NCI-H187 (cell line): Measurements from ENCODE around the gene FKBP2.

Experiments
- DNase-seq, 2 experiments: peaks; one replicate each; lab custom pipeline; 2025; lab: John Stamatoyannopoulos, UW

FKBP2 gene

DNA sequence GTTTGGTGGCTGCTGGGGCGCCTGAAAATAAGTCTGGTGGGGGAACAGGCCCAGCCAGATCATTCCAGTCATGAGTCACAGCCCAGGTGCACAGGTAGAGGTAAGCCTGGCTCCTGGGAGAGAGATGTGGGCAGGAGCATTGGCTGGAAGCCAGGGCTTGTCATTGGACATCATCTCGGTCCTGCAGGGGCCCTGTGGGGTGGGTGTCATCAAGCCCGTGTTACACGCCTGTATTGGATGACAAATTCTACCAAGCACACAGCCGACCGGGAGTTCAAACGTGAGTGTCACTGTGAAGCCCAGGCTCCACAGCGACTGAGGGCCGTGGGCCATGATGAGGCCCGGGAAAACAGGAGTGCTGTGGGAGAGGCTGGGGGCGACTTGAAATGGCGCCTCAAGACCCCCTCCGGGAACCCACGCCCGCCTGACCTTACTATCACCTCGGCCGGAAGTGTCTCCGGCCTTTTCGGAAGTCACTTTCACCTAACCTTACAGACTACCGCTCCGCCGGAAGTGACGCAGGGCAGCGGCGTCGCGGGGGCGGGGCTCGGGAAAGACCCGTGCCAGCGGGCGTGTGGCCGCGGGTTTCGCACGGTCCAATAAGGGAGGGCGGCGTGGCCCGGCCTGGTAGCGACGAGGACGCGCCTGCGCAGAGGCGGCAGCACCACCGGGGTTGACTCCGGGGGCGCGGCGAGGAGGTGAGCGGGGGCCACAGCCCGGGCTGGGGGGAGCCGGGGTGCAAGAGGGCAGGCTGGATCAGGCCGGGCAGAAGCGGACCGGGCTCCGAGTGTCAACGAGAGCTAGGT lies at the start of gene FKBP2:
TSS of gene FKBP2 (plus strand) at position 661 of the 806 bp plus-strand sequence. CDS start 1,293 bp downstream, outside the sequence.
- peak; percentile 88 for DNase-seq

DNA sequence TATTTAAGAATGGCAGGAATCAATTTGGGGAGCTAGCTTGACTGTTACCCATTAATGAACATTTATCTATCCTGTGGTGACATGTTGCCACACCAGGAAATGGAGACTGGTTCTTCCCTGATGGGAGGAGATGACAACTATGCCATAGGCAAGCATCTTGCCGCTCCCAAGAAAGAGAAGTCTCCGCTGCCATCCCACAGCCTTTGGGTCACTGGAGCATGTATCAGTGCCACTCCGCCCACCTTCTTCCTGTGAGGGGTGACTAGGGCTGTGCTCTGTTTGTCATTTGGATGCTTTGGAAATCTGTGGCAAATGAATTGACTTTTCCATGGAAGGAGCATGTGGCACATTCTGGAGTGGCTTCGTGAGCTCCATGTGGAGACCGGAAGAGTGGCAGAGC lies 48.5 kb upstream of the FKBP2 start:
- DNase-seq = no peak

DNA sequence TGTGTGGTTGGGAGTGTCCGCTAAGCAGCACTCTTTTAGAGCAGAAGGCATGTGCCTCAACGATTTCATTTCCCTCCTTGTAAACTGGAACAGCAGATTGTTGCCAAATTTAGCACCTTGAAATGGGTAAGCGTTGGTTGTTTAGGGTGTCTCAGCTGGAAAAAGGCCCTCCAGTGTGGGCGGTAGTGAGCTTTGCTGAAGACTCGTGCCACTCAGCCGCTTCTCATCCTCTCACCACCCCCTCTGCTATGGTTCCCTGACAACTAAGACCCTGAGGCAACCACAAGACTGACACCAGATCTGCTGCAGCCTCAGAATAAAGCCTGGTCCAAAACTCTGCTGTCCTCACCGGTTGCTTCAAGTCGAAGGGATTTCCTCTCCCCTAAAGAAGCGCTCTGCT lies 44.3 kb upstream of the FKBP2 start:
- DNase-seq = no peak

GRCh38 chr11:64198511-64198910 lies 42.4 kb upstream of the FKBP2 start:
- DNase-seq = no peak

DNA sequence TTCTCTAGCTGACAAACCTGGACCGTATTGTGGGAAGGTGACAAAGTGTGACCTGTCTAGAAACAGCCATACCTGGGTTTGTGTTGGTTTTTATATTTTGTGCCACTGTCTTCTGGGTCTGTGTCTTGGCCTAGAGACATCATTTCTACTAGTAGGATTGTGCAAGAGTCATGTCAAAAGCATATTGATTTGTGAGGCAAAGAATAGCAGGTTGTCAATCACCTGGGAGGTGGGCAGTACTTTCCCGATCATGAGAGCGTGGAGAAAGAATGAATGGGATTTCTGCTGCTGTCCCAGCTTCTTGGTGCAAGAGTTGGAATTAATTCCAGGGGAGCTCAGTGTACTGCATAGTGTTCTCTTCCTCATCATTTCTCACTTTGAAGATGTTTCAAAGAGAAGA lies 39.4 kb upstream of the FKBP2 start:
- no peak for DNase-seq

DNA sequence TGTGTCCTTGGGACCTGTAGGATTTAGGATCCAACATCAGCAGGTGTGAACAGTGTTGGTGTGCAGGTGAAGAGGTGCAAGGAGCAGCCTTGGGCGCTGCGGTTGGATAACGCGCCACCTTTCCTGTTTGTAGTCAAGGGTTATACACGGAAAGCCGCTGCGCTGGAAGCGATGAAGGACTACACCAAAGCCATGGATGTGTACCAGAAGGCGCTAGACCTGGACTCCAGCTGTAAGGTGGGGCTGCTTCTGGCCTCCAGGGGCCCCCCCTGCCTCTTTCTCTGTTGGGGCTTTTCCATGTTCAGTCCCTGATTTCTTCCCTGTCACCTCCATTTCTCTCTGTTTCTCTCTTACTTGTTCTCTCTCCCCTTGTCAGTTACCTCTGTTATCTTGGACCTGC lies 37.9 kb upstream of the FKBP2 start:
- no peak for DNase-seq

GRCh38 chr11:64203421-64204079 lies 37.3 kb upstream of the FKBP2 start:
- no peak for DNase-seq

- DNase-seq = no peak
These were observed 36.8 kb upstream of the FKBP2 start for GRCh38 chr11:64204080-64204440.

DNA sequence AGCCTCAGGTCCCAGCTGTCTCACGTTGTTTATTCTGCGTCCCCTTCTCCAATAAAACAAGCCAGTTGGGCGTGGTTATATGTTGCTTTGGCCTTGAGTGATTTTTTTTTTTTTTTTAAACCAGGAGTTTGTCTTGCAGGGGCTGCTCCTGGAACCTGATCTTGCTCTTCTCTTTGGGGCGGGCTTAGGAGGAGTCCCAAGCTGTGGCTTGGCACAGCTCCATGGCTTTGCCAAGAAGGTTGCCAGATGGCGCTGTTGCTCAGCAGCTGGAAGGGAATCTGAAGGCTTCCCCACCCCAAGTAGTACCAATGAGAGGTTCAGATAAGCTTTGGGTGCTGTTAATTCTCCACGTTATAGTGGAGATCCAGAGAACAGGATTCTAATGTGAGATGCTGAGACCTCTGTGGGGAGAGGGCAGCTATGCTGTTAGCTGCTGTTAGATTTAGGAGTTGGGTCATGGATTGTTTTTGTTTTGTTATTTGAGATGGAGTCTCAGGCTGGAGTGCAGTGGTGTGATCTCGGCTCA lies 36.4 kb upstream of the FKBP2 start:
- peak; percentile 17 to 60 for DNase-seq

- no peak for DNase-seq
These were observed 34.2 kb upstream of the FKBP2 start, which contains the start of gene FERMT3 for GRCh38 chr11:64206457-64207255. Gene FERMT3 (plus strand): TSS chr11:64206721. CDS start chr11:64207365, 644 bp downstream.

- no peak for DNase-seq
These were observed 33.4 kb upstream of the FKBP2 start for GRCh38 chr11:64207256-64208085.

GRCh38 chr11:64208086-64208795 lies 32.7 kb upstream of the FKBP2 start:
- DNase-seq = no peak

DNA sequence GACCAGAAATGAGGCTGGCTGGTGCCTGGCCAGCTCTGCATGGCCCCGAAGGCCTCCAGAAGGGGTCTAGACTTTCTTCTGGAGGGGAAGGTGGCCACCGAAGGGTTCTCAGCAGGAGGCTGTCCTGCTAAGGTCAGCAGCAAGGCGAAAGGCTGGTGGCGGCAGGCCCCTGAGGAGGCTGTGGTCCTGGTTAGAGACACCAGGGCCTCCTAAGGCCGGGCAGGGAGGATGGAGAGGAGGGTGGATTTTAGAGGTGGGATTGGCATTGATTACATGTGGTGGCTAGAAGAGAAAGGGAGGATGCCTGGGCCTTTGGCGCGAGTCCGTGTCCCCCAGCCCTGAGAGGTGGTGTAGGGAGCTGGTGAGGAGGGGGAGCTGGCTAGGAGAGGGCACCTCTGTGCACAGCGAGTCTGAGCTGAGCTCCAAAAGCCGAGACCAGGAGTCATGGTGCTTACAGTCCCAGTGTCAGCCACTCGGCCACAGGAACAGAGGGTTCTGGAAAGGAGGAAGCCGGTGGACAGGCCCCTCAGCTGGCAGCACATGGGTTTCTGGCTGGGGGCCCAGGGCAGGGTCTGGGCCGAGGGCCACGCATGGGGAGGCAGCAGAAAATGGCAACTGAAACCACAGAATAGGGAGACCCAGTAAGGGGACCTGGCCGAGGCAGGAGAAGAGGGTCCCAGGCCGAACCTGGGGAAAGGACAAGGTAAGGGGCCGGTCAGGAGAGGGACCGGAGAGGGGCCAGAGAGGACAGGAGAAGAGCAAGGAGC lies 31.9 kb upstream of the FKBP2 start:
- DNase-seq = no peak

DNA sequence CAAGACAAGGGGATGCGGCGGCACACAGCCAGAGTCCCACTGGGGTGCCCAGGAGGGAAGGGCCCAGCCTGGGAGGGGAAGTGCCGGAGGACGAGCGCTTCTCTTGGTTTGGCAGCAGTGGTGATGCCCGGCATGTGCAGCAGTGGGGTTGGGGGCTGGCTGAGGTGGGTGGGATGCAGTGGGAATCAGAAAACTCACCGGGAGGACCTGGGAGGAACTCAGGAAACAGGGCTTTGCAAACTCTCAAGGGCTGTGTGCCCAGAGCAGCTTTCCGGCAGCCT lies 31.4 kb upstream of the FKBP2 start:
- DNase-seq = no peak

- DNase-seq = no peak
These were observed 30.4 kb upstream of the FKBP2 start for GRCh38 chr11:64210301-64211020.

DNA sequence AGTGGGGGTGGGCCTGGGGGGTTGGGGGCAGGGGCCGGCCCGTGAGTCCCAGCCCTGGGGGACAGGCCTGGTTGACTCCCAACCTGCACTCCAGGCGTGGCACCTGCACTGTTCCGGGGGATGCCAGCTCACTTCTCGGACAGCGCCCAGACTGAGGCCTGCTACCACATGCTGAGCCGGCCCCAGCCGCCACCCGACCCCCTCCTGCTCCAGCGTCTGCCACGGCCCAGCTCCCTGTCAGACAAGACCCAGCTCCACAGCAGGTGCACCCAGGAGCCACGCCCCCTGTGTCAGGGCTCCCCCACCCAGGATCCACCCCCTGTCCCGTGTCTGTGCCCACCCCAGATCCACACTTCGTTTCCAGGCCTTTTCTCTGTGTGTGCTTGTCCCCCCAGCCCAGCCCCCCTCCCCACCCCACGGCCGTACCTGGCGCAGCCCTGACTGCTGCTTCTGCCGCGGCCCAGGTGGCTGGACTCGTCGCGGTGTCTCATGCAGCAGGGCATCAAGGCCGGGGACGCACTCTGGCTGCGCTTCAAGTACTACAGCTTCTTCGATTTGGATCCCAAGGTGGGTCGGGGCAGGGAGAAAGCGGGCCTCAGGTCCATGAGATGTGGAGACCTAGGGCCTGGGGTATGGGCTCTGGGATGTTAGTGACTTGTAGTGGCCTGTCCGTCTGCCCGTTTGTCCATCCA lies 29.6 kb upstream of the FKBP2 start:
- DNase-seq = no peak

DNA sequence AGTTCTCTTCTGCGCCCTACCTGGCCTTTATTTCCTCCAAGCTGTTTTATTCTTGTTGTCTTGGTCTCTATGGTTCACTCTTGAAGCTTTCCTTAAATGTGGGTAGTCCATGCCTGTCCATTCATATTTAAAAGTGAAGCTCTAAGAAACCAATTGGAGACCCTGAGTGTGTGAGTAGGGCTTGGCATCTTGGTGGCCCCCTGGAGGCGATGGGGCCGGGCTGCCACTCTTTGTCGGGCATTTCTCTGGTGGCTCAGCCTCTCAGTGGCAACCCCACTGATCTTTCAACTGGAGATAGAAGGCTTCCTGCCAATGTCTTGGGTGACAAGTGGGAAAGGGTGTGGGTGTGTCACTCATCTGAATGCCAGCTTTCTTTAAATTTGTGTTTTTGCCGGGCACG lies 24.0 kb upstream of the FKBP2 start:
- DNase-seq = no peak

- no peak for DNase-seq
These were observed 22.1 kb upstream of the FKBP2 start for GRCh38 chr11:64218628-64219353.

DNA sequence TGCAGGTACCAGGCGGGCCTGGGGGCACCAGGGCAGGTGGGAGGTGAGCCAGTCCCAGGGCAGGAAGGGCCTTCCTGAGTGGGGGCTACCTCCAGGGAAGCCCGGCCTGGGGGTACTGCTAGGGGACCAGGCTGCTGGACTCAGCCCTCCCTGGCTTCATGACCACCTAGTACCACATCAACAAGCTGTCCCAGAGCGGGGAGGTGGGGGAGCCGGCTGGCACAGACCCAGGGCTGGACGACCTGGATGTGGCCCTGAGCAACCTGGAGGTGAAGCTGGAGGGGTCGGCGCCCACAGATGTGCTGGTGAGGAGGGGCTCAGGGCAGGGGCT lies 21.6 kb upstream of the FKBP2 start:
- no peak for DNase-seq
